Natural killer cell (primary cell): ENCODE measurements around the gene DUS1L. TPM values are rescaled to one million over a fixed set of nuclear protein-coding genes. Genes with fewer than 3 reads are reported as not detected.

ENCODE experiments used
- ATAC-seq, 3 donors: fragments of 150-1000 bp in 2 of 3; fragments of 200-7000 bp in 1 of 3; cut with Tn5 transposase; 1 replicate in 1 of 3; 2 replicates in 2 of 3; pipeline ENCODE4 v1.10.0; 2021; ENCODE audit warnings: mild to moderate bottlenecking in 2 of 3, moderate library complexity in 2 of 3
- DNase-seq, 2 donors: peaks; one replicate each; pipeline versions ENCODE4 v3.0.0 to v3.0.0-alpha.2; 2013 to 2021; ENCODE audit warnings: mixed read lengths in 1 of 2
- H3K27ac ChIP-seq: one replicate; pipeline ENCODE4 v1.5.1; 2013; ENCODE audit warnings: mild to moderate bottlenecking, low read length
- H3K27me3 ChIP-seq: one replicate; pipeline ENCODE4 v1.6.1; 2013; ENCODE audit warnings: low read length; ENCODE audit not compliant: control insufficient read depth, insufficient read depth
- H3K36me3 ChIP-seq: one replicate; pipeline ENCODE4 v1.6.1; 2013; ENCODE audit warnings: low read length; ENCODE audit not compliant: control insufficient read depth, insufficient read depth
- H3K4me1 ChIP-seq: one replicate; pipeline ENCODE4 v1.6.1; 2013; ENCODE audit warnings: low read length; ENCODE audit not compliant: control insufficient read depth, insufficient read depth
- H3K4me3 ChIP-seq: one replicate; pipeline ENCODE4 v1.5.1; 2013; ENCODE audit warnings: low read length
- H3K9me3 ChIP-seq: one replicate; pipeline ENCODE4 v1.6.1; 2013; ENCODE audit warnings: low read length; ENCODE audit not compliant: control insufficient read depth, insufficient read depth
- H3K27ac Mint-ChIP-seq, 2 donors: one replicate each; pipeline ENCODE4 v1.8.0; 2022; ENCODE audit warnings: mild to moderate bottlenecking in 2 of 2, mixed read lengths in 2 of 2, moderate library complexity in 1 of 2
- H3K27me3 Mint-ChIP-seq, 2 donors: one replicate each; pipeline ENCODE4 v1.8.0; 2022; ENCODE audit warnings: low read depth in 2 of 2, mixed read lengths in 2 of 2
- H3K36me3 Mint-ChIP-seq: one replicate; pipeline ENCODE4 v1.8.0; 2022; ENCODE audit warnings: mixed read lengths
- H3K4me1 Mint-ChIP-seq, 2 donors: one replicate each; pipeline ENCODE4 v1.8.0; 2022; ENCODE audit warnings: mixed read lengths in 2 of 2
- H3K4me3 Mint-ChIP-seq: one replicate; pipeline ENCODE4 v1.8.0; 2022; ENCODE audit warnings: mild to moderate bottlenecking, moderate library complexity, mixed read lengths
- H3K9me3 Mint-ChIP-seq, 2 donors: one replicate each; pipeline ENCODE4 v1.8.0; 2022; ENCODE audit warnings: mixed read lengths in 2 of 2
- WGBS: methylation state at CpG from one replicate; pipeline ENCODE4 v1.1.7; 2013; ENCODE audit warnings: missing lambda C conversion rate; ENCODE audit not compliant: insufficient coverage; 5-methylcytosine and 5-hydroxymethylcytosine counted together
- intact Hi-C: fragments of 100-400 bp; cut with micrococcal nuclease; formaldehyde crosslinking; loops from one replicate; pipeline ENCODE4 v1.14.2; 2022
- total RNA-seq, 4 donors: library from RNA; stranded (reverse); fragments of 120-200 nt in 1 of 4; gene quantifications; one replicate each; pipeline versions ENCODE4 v1.2.3 to v1.2.4, GENCODE V29; 2013 to 2022
- TF ChIP-seq, protein P1 (sequence below): fragments of 200-600 bp; IDR thresholded peaks from one replicate; pipeline ENCODE4 v1.8.0; 2022; ENCODE audit warnings: antibody characterized with exemption

Gene DUS1L
- total RNA-seq, 3 donors from 2014 or later (not counting 1 experiment from before 2014, with no cell fraction given), result 122 to 144 (median 136) TPM

DNA sequence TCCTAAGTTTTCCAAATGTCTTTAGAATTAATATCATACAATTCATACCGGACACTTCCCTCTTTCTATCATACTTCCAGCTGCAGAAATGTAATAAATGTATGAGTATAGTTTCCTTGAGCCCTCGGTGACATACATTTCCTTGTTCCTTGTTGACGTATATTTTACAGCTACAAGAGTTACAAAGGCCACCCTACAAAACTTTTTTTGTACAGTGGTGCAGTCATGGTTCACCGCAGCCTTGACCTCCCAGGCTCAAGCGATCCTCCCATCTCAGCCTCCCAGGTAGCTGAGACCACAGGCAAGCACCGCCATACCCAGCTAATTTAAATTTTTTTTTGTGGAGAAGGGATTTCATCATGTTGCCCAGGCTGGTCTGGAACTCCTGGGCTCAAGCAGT, 7.2 kb upstream of the DUS1L start:
- H3K27ac Mint-ChIP-seq, result no peak overlapping the region
- no peaks in the 10 kb centered on the region for H3K27me3 Mint-ChIP-seq
- TF ChIP-seq, protein P1, sequence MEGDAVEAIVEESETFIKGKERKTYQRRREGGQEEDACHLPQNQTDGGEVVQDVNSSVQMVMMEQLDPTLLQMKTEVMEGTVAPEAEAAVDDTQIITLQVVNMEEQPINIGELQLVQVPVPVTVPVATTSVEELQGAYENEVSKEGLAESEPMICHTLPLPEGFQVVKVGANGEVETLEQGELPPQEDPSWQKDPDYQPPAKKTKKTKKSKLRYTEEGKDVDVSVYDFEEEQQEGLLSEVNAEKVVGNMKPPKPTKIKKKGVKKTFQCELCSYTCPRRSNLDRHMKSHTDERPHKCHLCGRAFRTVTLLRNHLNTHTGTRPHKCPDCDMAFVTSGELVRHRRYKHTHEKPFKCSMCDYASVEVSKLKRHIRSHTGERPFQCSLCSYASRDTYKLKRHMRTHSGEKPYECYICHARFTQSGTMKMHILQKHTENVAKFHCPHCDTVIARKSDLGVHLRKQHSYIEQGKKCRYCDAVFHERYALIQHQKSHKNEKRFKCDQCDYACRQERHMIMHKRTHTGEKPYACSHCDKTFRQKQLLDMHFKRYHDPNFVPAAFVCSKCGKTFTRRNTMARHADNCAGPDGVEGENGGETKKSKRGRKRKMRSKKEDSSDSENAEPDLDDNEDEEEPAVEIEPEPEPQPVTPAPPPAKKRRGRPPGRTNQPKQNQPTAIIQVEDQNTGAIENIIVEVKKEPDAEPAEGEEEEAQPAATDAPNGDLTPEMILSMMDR, result no peak
- ATAC-seq, result no peak
- no peak overlapping the region for H3K4me3 Mint-ChIP-seq
- H3K36me3 Mint-ChIP-seq, result no peaks in the 10 kb centered on the region
- no peaks in the 10 kb centered on the region for H3K36me3 ChIP-seq
- H3K27ac ChIP-seq, result no peak overlapping the region
- intact Hi-C loops, result no loop called here
- WGBS, result 91% methylated on average over 5 of the region's 6 CpGs
- no peaks in the 10 kb centered on the region for H3K9me3 Mint-ChIP-seq
- no peaks in the 10 kb centered on the region for H3K4me1 Mint-ChIP-seq
- H3K4me1 ChIP-seq, result no peaks in the 10 kb centered on the region
- H3K9me3 ChIP-seq, result no peaks in the 10 kb centered on the region
- DNase-seq, result no peak
- H3K27me3 ChIP-seq, result no peaks in the 10 kb centered on the region
- no peak overlapping the region for H3K4me3 ChIP-seq

- ATAC-seq, result no peak
- H3K4me3 ChIP-seq, result no peak overlapping the region
- Mint-ChIP-seq H3K27me3 (no peaks in the 10 kb centered on the region), H3K4me3 (no peak overlapping the region), H3K9me3 (no peaks in the 10 kb centered on the region), H3K4me1 (peaks cover 4 to 7% of the 10 kb centered on the region in 2 donors), H3K27ac (no peak overlapping the region), H3K36me3 (no peaks in the 10 kb centered on the region)
- H3K27me3 ChIP-seq, result no peaks in the 10 kb centered on the region
- H3K9me3 ChIP-seq, result no peaks in the 10 kb centered on the region
- TF ChIP-seq, protein P1, result no peak
- H3K4me1 ChIP-seq, result peaks cover 10% of the 10 kb centered on the region
- DNase-seq, result no peak
- no peaks in the 10 kb centered on the region for H3K36me3 ChIP-seq
- intact Hi-C loops, result no loop called here
- no peak overlapping the region for H3K27ac ChIP-seq
These were observed 5.0 kb upstream of the DUS1L start for GRCh38 chr17:82070611-82071010.

DNA sequence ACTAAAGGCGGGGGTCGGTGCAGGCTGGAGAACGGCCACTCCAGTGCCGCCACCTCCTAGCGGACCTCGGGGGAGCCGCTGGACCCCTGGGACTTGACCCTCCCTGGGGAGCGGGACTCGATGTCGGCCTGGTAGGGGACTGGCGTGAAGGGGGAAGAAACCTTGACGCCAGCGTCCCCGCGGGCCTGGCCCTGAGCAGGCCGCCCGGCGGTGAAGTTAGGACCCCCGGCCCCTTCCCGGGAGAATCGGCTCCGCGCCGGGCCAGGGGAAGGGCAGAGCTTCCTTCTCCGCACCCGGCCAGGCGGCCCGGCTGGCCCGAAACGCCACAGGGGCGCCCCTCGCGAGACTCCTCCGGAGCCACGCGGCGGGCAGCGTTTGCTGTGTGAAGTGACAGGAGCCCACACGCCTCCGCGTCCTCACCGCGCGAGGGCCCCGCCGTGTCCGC, 389 bp downstream of the DUS1L start:
- Histone ChIP-seq H3K9me3 (no peaks in the 10 kb centered on the region), H3K36me3 (peaks cover 18% of the 10 kb centered on the region), H3K27ac (peak overlapping the region; percentile 58), H3K27me3 (no peaks in the 10 kb centered on the region), H3K4me1 (peaks cover 30% of the 10 kb centered on the region), H3K4me3 (peak overlapping the region; percentile 63)
- peak; percentile 65 to 70 (median 70) for ATAC-seq
- intact Hi-C loops, result no loop called here
- Mint-ChIP-seq H3K4me1 (peaks cover 4 to 16% of the 10 kb centered on the region in 2 donors), H3K4me3 (peak overlapping the region; percentile 75), H3K36me3 (no peaks in the 10 kb centered on the region), H3K27me3 (no peaks in the 10 kb centered on the region), H3K27ac (peak overlapping the region in 1 of 2 donors; percentile 56), H3K9me3 (no peaks in the 10 kb centered on the region)
- no peak for DNase-seq
- WGBS, result 1% methylated on average over 47 of the region's 47 CpGs
- TF ChIP-seq, protein P1, result no peak
